A549 (cell line): ENCODE data around the gene CADM2. TPM values are rescaled to one million over a fixed set of nuclear protein-coding genes. Genes with fewer than 3 reads are reported as not detected.

Experiments
- ATAC-seq, 2 experiments: fragments of 200-7000 bp in 1 of 2; fragments of >200 bp in 1 of 2; cut with Nextera tagmentation in 1 of 2; cut with Tn5 transposase in 1 of 2; 3 replicates each; pipeline versions ENCODE4 v1.8.0 to v1.9.1; 2018 to 2020; ENCODE audit warnings: mild to moderate bottlenecking in 1 of 2, moderate library complexity in 1 of 2
- CTCF ChIA-PET: fragments of 300-600 bp; sonication (Branson Sonifier 250); formaldehyde crosslinking; extraction: SDS; loops from one replicate; lab custom pipeline; 2021; ENCODE audit warnings: antibody characterized with exemption, inconsistent platforms; lab: Yijun Ruan, JAX
- POLR2A ChIA-PET: fragments of 350-600 bp; formaldehyde crosslinking; extraction: SDS; loops from one replicate; lab custom pipeline; 2021; ENCODE audit warnings: antibody characterized with exemption, inconsistent platforms; lab: Yijun Ruan, JAX
- DNase-seq, 2 experiments: peaks; one replicate each; pipeline versions ENCODE4 v3.0.0 to v3.0.0-alpha.2; 2011 to 2016; ENCODE audit warnings: low read depth in 1 of 2, low spot score in 1 of 2
- FAIRE-seq: peaks from 2 replicates; lab custom pipeline; 2011; peaks lifted over from hg19 to GRCh38; lab: Jason Lieb, UNC
- H3K27ac ChIP-seq, 2 experiments: fragments of >200 bp; sonication (Bioruptor Twin); formaldehyde crosslinking; 3 replicates each; pipeline ENCODE4 v1.5.1; 2016 to 2017
- H3K4me1 ChIP-seq: fragments of >200 bp; sonication (Bioruptor Twin); formaldehyde crosslinking; 3 replicates; pipeline ENCODE4 v1.6.1; 2016
- H3K4me2 ChIP-seq: fragments of >200 bp; sonication (Bioruptor Twin); formaldehyde crosslinking; 3 replicates; pipeline ENCODE4 v1.6.1; 2016
- H3K4me3 ChIP-seq: fragments of >200 bp; sonication (Bioruptor Twin); formaldehyde crosslinking; 3 replicates; pipeline ENCODE4 v1.5.1; 2016
- H3K9me3 ChIP-seq: fragments of >200 bp; sonication (Bioruptor Twin); formaldehyde crosslinking; 3 replicates; pipeline ENCODE4 v1.6.1; 2016
- ATOH8 ChIP-seq: fragments of 250-450 bp; sonication (Bioruptor Pico); IDR thresholded peaks from 2 replicates; pipeline ENCODE4 v1.5.0; 2020; ENCODE audit warnings: low read depth, mild to moderate bottlenecking, moderate library complexity
- BCL3 ChIP-seq: fragments of >200 bp; sonication (Bioruptor Twin); formaldehyde crosslinking; IDR thresholded peaks from 3 replicates; pipeline ENCODE4 v1.6.1; 2016
- BHLHE40 ChIP-seq: IDR thresholded peaks from 2 replicates; pipeline ENCODE4 v1.6.1; 2012; ENCODE audit warnings: low read depth, low read length, inconsistent platforms
- CBX8 ChIP-seq: fragments of 200-600 bp; sonication (generic); IDR thresholded peaks from 2 replicates; pipeline ENCODE4 v1.6.1; 2016
- CEBPB ChIP-seq, 2 experiments: fragments of >200 bp in 1 of 2; sonication (Bioruptor Twin) in 1 of 2; formaldehyde crosslinking in 1 of 2; IDR thresholded peaks; 2 replicates each; pipeline ENCODE4 v1.6.1; 2012 to 2016
- CTCF ChIP-seq: fragments of >200 bp; sonication (Bioruptor Twin); formaldehyde crosslinking; IDR thresholded peaks from 3 replicates; pipeline ENCODE4 v1.5.1; 2016
- EHMT2 ChIP-seq: fragments of 200-600 bp; sonication (generic); IDR thresholded peaks from 2 replicates; pipeline ENCODE4 v1.6.1; 2016; ENCODE audit warnings: antibody characterized with exemption, low read depth, mild to moderate bottlenecking, moderate library complexity
- EP300 ChIP-seq, 2 experiments: fragments of >200 bp; sonication (Bioruptor Twin); formaldehyde crosslinking; IDR thresholded peaks; 2 replicates in 1 of 2; 3 replicates in 1 of 2; pipeline ENCODE4 v1.6.1; 2016 to 2017
- ESRRA ChIP-seq: fragments of 150-350 bp; IDR thresholded peaks from 2 replicates; pipeline ENCODE4 v1.6.1; 2014; ENCODE audit warnings: mild to moderate bottlenecking, low read length, borderline replicate concordance
- FOSB ChIP-seq: fragments of 250-450 bp; sonication (Bioruptor Pico); IDR thresholded peaks from 2 replicates; pipeline ENCODE4 v1.5.0; 2020; ENCODE audit warnings: mild to moderate bottlenecking, moderate library complexity
- FOSL2 ChIP-seq, 2 experiments: fragments of 450-650 bp in 1 of 2; fragments of >200 bp in 1 of 2; sonication (Bioruptor Twin) in 1 of 2; formaldehyde crosslinking; IDR thresholded peaks; 2 replicates each; pipeline versions ENCODE4 v1.5.0 to v1.6.1; 2016 to 2020; ENCODE audit warnings: mild to moderate bottlenecking in 1 of 2, moderate library complexity in 1 of 2
- FOXS1 ChIP-seq: fragments of 250-450 bp; sonication (Bioruptor Pico); IDR thresholded peaks from 2 replicates; pipeline ENCODE4 v1.5.0; 2020; ENCODE audit warnings: mild to moderate bottlenecking, moderate library complexity
- HEYL ChIP-seq: fragments of 250-450 bp; sonication (Bioruptor Pico); IDR thresholded peaks from 2 replicates; pipeline ENCODE4 v1.8.0; 2021; ENCODE audit warnings: mild to moderate bottlenecking, moderate library complexity
- JUNB ChIP-seq: fragments of >200 bp; sonication (Bioruptor Twin); formaldehyde crosslinking; IDR thresholded peaks from 2 replicates; pipeline ENCODE4 v1.6.1; 2016
- KDM1A ChIP-seq: fragments of 200-600 bp; sonication (generic); IDR thresholded peaks from 2 replicates; pipeline ENCODE4 v1.6.1; 2016; ENCODE audit warnings: low read depth, mild to moderate bottlenecking
- KDM5A ChIP-seq: fragments of 200-600 bp; sonication (generic); IDR thresholded peaks from 2 replicates; pipeline ENCODE4 v1.6.1; 2016; ENCODE audit warnings: antibody characterized with exemption, mild to moderate bottlenecking
- MAZ ChIP-seq: fragments of 150-350 bp; IDR thresholded peaks from 2 replicates; pipeline ENCODE4 v1.6.1; 2014; ENCODE audit warnings: antibody characterized with exemption, low read depth, low read length, borderline replicate concordance
- PHF8 ChIP-seq: fragments of 200-600 bp; sonication (generic); IDR thresholded peaks from 2 replicates; pipeline ENCODE4 v1.6.1; 2016; ENCODE audit warnings: low read depth, mild to moderate bottlenecking, antibody characterized with exemption, moderate library complexity, borderline replicate concordance
- POLR2AphosphoS2 ChIP-seq: conservative IDR thresholded peaks from 2 replicates; pipeline ENCODE4 v1.6.1; 2012; ENCODE audit warnings: low read length, improper control_type of control experiment, inconsistent platforms
- RARB ChIP-seq: fragments of 250-450 bp; sonication (Bioruptor Pico); IDR thresholded peaks from 2 replicates; pipeline ENCODE4 v1.8.0; 2021; ENCODE audit warnings: mild to moderate bottlenecking, moderate library complexity
- RFX5 ChIP-seq: fragments of 450-650 bp; IDR thresholded peaks from 2 replicates; pipeline ENCODE4 v1.7.1; 2014; ENCODE audit warnings: antibody characterized with exemption, mild to moderate bottlenecking, moderate library complexity
- TFCP2L1 ChIP-seq: fragments of 250-450 bp; sonication (Bioruptor Pico); IDR thresholded peaks from 2 replicates; pipeline ENCODE4 v1.5.0; 2021; ENCODE audit warnings: mild to moderate bottlenecking
- ZC3H11A ChIP-seq: fragments of 450-650 bp; IDR thresholded peaks from 2 replicates; pipeline ENCODE4 v1.6.1; 2014; ENCODE audit warnings: antibody characterized with exemption, mild to moderate bottlenecking
- ZFP36 ChIP-seq: fragments of 450-650 bp; IDR thresholded peaks from 2 replicates; pipeline ENCODE4 v1.6.1; 2014; ENCODE audit warnings: borderline replicate concordance; ENCODE audit not compliant: partially characterized antibody
- ZNF302 ChIP-seq: fragments of 250-450 bp; sonication (Bioruptor Pico); IDR thresholded peaks from 2 replicates; pipeline ENCODE4 v1.9.0; 2021; ENCODE audit warnings: inconsistent platforms, mild to moderate bottlenecking, moderate library complexity
- ZSCAN20 ChIP-seq: fragments of 250-450 bp; sonication (Bioruptor Pico); IDR thresholded peaks from 2 replicates; pipeline ENCODE4 v1.8.0; 2022; ENCODE audit warnings: mild to moderate bottlenecking, moderate library complexity
- WGBS: methylation state at CpG from one replicate; pipeline ENCODE4 v1.1.6; 2017; ENCODE audit errors: missing lambda C conversion rate; 5-methylcytosine and 5-hydroxymethylcytosine counted together
- polyA plus RNA-seq, 4 experiments: library from polyadenylated mRNA; depleted of rRNA in 3 of 4; stranded (reverse); fragments of >200 nt; fragmentation: RNase III in 1 of 4; extraction: RNeasy Plus Mini Kit Qiagen cat#74134 plus additional on column Dnase treatment in 1 of 4; gene quantifications; 2 replicates in 3 of 4; 3 replicates in 1 of 4; pipeline ENCODE4 v1.2.3, GENCODE V29; 2011 to 2017

Gene CADM2
- polyA plus RNA-seq, 2 of the 4 experiments (the other 2 are of a cell fraction) = 0.05 to 0.71 TPM

- ATAC-seq (no peak), FAIRE-seq (no peak), DNase-seq (no peak)
- ChIA-PET CTCF (no interaction called here), POLR2A (no interaction called here)
- TF ChIP-seq JUNB (no peak), CBX8 (no peak), EP300 (IDR thresholded peaks at IDR 0.05) (no peak), HEYL (CRISPR knock-in tag) (no peak), FOSL2 (IDR thresholded peaks at IDR 0.05) (no peak), FOSL2 (CRISPR knock-in tag; IDR thresholded peaks at IDR 0.05) (no peak), RARB (CRISPR knock-in tag) (no peak), BHLHE40 (no peak), PHF8 (no peak), KDM5A (no peak), ZSCAN20 (CRISPR knock-in tag) (no peak)
- no peaks in the 10 kb centered on the region for H3K9me3 ChIP-seq
- H3K4me3 ChIP-seq = no peak overlapping the region
- no peak overlapping the region for H3K4me2 ChIP-seq
- 18% methylated on average over 2 of the region's 2 CpGs for WGBS
- H3K4me1 ChIP-seq = no peaks in the 10 kb centered on the region
- H3K27ac ChIP-seq = no peak overlapping the region
Measured at GRCh38 chr3:85075663-85076062, 116.9 kb downstream of the CADM2 start.

- no peaks in the 10 kb centered on the region for H3K4me1 ChIP-seq
- ATAC-seq = no peak
- POLR2A ChIA-PET = no interaction called here
- DNase-seq = no peak
- TF ChIP-seq EP300 (IDR thresholded peaks at IDR 0.05) = no peak
- TF ChIP-seq ATOH8 = no peak
- TF ChIP-seq CTCF = no peak
- TF ChIP-seq KDM1A = no peak
- no peak for TF ChIP-seq TFCP2L1 (CRISPR knock-in tag)
- no peak for TF ChIP-seq CEBPB (IDR thresholded peaks at IDR 0.05)
- TF ChIP-seq BCL3 = no peak
- TF ChIP-seq FOSB (CRISPR knock-in tag) = no peak
- TF ChIP-seq RARB (CRISPR knock-in tag) = no peak
- TF ChIP-seq ZFP36 = no peak
- no peak for TF ChIP-seq ZC3H11A
- TF ChIP-seq ZNF302 = no peak
- no peak for TF ChIP-seq POLR2AphosphoS2
- TF ChIP-seq RFX5 = no peak
- TF ChIP-seq FOXS1 (CRISPR knock-in tag) = no peak
- TF ChIP-seq EHMT2 = no peak
- no peak for TF ChIP-seq MAZ
- no peak for TF ChIP-seq ESRRA
- no peak for FAIRE-seq
- H3K27ac ChIP-seq = no peak overlapping the region
- no peak overlapping the region for H3K4me3 ChIP-seq
- no peak overlapping the region for H3K4me2 ChIP-seq
- CTCF ChIA-PET = no interaction called here
- 75% methylated on average over 1 of the region's 1 CpG for WGBS
- no peaks in the 10 kb centered on the region for H3K9me3 ChIP-seq
Measured at GRCh38 chr3:85077018-85077417, 118.2 kb downstream of the CADM2 start.
